Left ventricle myocardium superior (tissue), 1 donor: Measurements from ENCODE around the gene PGC. TPM values are rescaled to one million over a fixed set of nuclear protein-coding genes. Genes with fewer than 3 reads are reported as not detected.
"Not testable (repeated sequence)": the region's sequence is repeated elsewhere in the genome, so short reads cannot be mapped to it uniquely, and the experiment has no call there.

Experiments used
- ATAC-seq: fragments of 200-7000 bp; cut with Tn5 transposase; one replicate; pipeline ENCODE4 v1.9.1; 2020; ENCODE audit warnings: mild to moderate bottlenecking, moderate library complexity
- DNase-seq: peaks from one replicate; pipeline ENCODE4 v3.0.0-alpha.2; 2020
- intact Hi-C: fragments of 100-400 bp; cut with micrococcal nuclease; formaldehyde crosslinking; loops from one replicate; pipeline ENCODE4 v1.11.0; 2022
- total RNA-seq: library from RNA; stranded (reverse); fragmentation: NEBNext Ultra II Directional; extraction: Animal tissue kit (Norgen Biotek cat#: 25700); gene quantifications from one replicate; pipeline ENCODE4 v1.2.1, GENCODE V29; 2021
- donor health status: DM: no; HTN: yes; CAD: no; lungs with severe emphysema.

PGC gene
- total RNA-seq, 1 donor from 2014 or later, result not detected

DNA sequence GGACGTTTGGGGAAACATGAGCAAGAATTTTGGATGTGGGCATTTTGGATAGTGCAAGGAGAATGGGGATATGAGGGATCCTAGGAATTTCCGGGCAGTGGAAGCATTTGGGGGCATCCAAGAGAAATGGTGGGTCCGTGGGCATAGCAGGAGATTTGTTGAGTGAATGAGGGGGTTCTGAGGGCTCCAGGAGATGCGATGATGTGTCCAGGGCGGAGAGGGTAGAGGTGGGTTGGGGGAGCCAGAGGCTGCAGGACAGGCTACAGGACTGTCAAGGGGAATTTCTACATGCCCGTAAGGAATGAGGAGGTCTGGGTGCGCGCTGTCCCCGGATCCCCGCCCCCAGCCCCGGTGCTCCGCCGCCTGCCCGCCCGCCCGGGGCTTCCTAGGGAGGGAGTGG is 32.1 kb upstream of the PGC start:
- DNase-seq (no peak), ATAC-seq (no peak)
- intact Hi-C loops, result no loop called here

DNA sequence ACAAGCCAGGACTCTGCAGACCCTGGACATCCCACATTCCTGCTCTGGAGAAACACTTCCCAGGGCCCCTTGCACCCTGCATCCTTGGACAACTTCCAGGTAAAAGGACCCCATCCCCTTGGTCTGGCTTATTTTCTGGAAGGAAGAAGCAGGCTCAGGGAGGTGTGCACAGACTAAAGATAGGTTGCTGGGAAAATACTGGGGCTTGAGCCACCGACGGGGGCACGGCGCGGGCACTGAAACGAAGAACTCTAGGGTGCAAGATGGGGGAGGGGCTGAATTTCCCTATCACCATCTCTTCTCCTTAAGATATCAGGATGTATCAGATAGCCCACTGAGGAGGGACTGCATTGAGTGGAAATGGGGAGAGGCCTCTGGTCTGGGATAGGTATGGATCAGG is 31.7 kb upstream of the PGC start:
- intact Hi-C loops, result no loop called here
- ATAC-seq (no peak), DNase-seq (no peak)

DNA sequence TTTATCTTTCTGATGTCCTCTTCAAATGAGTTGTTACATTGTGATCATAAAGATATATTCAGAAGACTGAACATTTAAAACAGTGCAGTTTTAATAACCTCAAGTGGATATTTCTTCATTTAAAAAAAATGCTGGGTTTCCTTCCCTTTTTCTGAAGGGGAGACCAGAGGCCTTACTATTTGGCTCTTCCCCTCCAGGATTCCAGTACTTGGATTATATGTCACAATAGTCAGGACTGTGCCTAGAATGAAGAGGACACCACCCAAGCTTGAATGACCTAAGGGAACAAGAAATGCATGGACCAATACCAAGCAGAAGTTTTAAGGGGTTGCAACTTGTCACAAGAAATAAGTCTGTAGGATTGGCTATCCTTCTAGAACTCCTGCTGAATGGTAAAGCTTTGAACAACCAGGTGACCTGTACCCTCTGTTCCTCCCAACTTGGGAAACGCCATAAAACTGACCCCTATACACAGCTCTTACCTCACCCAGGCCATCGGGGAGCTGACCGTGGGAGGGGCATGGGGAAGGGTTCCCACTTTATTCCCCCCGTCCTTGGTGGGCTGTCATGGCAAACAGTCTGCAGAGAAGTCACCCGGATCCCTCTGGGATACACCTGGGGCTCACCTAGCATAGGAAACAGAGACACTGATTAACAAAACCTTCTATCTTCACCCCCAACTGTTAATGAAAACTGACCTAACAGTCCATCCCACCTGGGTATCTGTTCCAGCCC is 30.5 kb upstream of the PGC start:
- no peak for DNase-seq
- no peak for ATAC-seq
- intact Hi-C loops, result no loop called here

DNA sequence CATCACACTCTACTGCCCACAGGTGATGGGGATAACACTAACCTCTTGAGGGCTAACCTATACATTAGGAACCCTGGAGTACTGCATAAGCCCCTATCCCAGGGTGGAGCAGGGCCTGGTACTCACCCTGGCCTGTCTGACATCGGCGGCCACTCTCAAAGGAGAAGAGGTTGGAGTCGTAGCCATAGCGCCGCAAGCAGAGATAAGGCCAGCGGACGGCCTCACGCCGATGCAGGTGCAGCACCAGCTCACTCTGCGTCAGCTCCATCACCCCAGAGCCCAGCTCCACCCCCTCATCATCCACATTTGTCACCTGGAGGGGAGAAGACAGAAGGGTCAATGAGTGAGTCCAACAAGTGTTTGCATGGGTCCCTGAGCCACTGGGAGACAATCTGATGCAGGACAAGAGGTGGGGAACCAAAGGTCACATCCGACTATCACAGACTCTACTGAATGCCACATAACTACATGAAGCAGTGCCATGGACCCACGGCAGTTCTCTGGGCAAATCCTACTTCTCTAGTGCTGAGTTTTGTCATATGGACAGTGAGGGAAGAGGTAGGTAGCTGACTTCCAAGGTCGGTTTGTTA is 28.2 kb upstream of the PGC start:
- no peak for DNase-seq
- ATAC-seq, result no peak
- intact Hi-C loops, result no loop called here

DNA sequence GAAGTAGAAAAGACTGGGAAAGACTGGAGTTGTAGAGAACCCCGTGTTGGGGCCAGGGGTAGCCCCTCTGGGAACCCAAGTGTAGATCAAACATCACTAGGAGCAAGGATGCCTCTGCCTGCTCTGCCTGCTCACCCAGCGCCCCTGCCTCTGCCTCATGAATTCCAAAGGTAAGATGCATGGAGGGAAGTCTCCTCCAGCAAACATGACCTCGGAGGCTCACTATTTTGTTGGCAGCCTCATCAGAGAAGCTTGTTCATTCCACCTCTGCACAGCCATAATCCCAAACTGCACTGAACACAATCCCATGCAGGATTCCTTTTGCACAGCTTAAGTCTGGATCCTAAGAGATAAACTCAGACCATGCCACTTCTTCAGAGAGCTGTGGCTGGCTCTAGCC is 27.6 kb upstream of the PGC start:
- no peak for ATAC-seq
- intact Hi-C loops, result no loop called here
- DNase-seq, result no peak

DNA sequence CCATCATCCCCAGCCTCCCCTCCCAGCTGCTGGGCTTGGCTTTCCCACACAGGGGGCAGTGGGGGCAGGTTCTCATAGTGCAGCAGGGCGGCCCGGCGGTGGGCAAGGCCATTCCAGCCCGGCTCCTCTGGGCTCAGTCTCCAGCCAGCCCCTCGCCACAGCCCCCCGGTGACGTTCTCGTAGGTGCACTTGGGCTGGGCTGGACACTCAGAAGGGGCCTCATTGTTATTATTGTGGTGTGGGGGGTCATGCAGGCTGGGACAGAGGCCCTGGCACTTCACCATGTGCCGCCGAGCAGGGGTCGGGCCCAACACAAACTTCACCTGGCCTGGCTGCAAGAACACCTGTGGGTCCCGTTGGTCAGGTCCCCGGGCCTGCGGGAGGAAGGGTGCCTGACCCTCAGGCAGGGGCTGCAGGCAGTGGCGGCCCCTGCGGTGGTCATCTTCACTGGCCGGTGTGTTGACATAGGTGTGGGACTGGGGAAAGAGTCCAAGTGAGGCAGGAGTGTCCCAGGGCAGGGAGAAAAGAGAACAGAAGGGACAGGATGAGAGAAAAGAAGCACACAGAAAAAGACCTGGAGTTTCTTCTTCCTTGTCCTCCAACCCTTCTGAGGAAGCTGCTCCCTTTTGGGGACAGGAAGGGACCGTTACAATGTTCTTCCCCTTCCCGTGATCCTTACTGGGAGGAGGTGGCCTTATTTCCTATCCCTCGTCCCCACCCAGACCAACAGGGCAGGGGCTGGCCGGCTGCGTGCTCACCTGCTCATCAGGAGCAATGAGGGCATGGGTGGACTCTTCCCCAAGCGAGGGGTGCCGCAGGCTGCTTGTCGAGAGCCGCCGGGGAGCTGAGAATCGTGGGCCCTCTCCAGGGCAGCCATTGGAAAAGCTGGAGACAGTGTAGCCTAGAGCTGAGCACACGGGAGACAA is 24.1 kb upstream of the PGC start:
- ATAC-seq (no peak), DNase-seq (no peak)
- intact Hi-C loops, result no loop called here

DNA sequence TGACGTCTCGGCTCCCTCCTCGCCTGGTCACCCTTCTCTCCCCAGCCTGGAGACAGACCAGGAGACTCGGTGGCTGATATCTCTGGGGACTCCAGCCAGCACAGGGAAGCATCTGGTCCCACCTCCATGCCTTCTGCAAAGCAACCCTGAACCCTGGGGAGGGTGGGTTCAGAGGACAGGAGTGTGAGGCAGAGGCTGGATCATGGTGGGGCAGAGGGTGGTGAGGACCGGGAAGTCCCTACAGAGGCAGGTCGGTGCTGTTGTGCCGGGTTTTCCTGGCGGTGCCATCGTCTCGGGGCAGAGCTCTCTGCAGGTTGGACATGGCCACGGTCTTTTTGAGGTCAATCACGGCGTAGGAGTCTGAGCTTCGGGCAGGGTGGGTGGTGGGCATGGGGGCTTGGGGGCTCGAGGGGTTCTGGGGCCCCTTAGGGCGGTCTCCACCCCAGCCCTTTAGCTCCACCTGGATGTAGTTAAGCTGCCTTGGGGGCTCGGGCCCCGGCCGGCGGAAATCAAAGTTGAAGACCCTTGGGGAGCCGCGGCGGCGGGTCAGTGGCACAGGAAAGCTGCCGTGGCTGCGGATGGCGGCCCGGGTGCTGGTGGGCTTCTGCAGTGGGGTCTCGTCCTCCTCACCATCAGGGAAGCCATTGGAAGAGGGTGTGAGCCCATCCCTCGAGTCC is 23.3 kb upstream of the PGC start:
- ATAC-seq (no peak), DNase-seq (no peak)
- intact Hi-C loops, result no loop called here

DNA sequence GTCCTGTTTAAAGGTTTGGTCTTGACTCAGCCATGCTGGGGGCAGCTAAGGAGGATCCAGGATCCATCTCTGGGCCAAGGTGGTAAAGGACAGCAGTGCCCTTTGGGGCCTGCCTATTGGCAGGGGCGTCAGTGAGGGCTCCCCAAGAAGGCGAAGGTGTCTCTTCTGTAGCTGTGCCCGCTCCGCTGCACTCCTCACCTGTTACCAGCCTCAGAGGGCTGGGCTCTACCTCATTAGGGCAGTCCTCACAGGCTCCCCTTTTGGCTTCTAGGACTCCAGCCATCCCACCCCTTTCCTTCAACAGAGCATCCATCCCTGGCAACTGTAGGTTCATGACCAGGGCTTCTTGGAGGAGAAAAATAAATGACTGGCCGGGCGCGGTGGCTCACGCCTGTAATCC is 22.2 kb upstream of the PGC start:
- no peak for DNase-seq
- intact Hi-C loops, result no loop called here
- no peak for ATAC-seq

DNA sequence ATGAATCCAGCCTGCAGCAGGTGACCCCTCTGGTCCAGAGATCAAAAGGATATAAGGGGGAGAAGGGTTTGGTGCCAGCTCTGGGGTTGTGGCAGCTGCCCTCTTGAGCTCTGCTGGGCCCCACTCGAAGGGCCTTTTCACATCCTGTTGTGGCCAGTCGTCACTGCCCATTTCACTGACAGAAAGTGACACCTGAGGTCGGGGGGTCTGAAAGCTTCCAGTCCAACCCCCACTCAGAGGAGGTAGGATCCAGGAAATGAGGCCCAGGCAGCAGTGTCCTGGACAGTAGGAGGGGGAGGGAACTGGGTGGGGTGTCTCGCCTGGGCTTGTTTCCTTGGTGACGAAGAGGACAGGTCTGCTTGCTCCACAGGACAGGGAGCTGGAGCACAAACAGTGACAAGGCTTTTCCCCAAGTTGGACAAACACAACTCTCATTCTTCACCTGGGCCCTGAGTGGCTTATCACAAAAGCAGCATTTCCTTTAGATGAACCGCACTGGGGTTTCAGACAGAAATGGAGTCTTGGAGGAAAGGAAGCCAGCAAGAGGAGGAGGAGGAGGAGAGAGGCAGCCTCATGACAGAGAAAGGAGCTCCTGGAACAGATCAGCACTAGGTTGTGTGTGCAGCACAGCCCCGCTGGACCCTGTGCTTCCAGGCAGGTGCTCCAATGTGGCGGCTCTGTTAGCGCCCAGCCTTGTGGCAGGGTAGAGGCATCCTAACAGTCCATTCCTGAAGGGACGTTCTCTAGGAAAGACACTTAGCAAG is 21.5 kb upstream of the PGC start:
- DNase-seq (no peak), ATAC-seq (no peak)
- intact Hi-C loops, result no loop called here

DNA sequence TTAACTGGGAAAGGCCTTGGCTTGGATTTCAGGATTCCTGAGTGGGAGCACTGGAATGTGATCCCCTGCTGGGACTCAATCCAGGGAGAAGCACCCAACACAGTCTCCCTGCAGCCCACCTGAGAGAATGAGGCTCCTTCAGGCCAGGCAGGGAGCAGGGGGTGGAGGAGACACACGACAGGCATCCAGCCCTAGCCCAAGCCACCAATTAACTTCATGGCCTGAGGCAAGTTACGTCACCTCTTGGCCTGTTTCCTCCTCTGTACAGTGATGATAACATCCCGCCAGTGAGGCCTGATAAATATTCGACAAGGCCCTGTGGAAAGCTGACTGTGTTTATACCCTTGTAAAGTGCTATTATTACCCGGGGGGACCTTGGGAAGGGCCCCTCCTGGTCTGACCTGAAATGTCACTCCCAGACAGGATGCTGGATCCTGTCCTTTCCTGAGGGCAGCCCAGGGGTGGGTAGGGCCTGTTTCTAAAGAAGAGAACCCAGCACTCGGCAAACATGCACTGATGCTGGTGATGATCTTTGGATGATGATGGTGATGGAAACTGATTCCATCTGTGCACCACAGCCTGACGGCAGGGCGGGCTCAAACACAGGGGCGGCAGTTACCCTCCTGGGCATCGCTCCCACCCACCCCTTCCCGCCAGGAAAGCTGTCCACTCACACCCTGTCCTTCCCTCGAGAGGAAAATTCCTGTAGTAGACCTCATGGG is 20.1 kb upstream of the PGC start:
- intact Hi-C loops, result no loop called here
- ATAC-seq (peak; percentile 91), DNase-seq (no peak)

DNA sequence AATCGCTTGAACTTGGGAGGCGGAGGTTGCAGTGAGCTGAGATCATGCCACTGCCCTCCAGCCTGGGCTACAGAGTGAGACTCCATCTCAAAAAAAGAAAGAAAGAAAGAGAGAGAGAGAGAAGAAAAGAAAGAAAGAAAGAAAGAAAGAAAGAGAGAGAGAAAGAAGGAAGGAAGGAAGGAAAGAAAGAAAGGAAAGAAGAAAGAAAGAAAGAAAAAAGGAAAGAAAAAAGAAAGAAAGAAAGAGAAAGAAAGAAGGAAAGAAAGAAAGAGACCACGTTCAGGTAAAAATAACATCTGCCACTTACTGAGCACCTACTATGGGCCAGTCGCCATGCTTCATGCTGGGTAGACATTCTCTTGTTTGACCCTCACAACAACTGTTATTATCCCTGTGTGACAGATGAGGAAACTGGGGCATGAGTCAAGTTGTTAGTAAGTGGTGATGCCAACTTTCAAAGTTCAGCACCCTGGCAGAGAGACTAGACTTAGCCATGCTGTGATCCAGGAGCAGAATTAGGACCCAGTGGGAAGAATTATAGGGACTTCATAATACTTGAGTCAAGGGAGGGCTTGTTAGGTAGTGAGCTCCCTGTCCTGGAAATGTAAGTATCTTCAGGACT is 19.0 kb upstream of the PGC start:
- intact Hi-C loops, ATAC-seq, DNase-seq: not testable (repeated sequence)

DNA sequence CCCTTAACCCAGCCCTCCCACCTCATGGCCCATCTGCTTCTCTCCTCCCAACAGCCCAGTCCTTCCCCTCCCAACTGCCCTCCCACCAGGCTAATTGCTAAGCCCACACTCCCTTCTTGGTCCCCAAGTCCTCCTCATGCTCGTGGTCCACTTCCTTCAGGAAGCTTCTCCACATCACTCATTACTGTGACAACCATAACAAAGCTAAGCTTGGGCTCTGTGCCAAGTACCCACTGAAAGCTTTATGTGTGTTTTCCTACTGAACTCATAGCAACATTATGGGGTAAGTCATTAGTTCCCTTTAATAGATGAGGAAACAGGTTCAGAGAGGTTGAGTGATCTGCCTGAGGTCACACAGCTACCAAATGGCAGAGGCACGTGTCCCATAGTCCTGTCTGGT is 16.3 kb upstream of the PGC start:
- intact Hi-C loops, result no loop called here
- DNase-seq (no peak), ATAC-seq (no peak)

DNA sequence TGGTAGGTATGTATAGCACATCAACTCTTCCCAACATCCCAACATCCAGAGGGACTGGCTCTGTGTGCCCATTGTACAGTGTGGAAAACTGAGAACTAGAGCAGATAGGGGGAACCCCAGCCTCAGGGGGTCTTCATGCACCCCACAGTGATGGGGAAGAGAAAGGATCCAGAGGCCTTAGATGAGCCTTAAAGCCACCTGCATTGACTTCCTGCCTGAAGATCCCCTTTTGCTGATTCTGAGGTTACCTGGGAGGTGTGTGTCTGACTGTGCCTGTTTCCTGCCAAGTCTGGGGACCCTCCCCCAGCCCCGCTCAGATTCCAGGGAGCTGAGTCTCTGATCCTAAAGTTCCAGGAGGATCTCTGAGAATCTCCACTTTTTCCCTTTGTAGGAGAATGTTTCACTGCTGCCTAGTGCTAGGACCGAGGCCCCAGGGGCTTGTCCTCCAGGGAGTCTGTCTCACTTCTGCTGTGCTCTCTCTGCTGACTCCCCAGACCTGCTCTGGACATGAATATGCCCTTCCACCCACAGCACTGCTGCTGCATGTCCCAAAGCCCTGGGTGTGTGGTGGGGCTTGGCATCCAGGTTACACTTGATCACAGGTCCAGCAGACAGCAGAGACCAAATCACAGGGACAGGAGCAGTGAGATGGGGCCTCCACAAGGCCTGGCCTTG is 12.8 kb upstream of the PGC start:
- intact Hi-C loops, result no loop called here
- no peak for ATAC-seq
- DNase-seq, result no peak

DNA sequence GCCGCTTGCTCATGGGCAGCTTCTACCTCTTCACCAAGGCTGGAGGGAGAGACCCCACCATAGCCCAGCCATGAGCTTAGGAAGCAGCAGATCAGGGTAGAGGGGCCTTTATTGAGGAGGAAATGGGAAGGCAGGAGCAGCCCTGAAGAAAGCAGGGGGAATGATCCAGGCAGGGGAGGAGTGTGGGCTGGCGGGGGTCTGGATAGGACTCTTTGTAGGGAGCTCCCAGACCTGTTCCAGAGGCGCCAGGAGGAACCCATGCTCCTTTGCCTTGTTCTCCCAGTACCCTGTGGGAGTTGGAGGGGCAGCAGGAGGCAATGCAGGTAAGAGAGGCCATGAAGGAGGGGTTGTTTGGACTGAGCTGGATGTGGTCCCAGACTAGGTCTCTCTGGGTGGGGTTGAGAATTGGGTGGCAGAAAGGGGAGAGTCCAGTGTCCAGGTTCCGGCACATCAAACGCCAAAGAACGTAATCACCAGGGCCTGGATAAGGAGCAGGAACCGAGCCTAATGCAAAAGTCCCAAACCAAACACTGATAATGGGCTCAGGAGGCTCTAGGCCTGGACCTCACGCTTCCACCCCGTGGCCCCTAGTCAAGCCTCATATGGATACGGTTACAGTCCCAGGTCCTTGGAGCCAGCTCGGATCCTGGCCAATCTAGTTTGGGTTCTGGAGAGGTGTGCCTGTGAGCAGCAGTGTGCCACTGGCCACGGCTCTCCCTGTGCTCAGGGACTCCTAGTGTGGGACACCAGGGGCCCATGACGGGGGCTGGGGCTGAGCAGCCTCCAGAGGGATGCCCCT is 12.1 kb upstream of the PGC start:
- ATAC-seq, result no peak
- intact Hi-C loops, result no loop called here
- no peak for DNase-seq

DNA sequence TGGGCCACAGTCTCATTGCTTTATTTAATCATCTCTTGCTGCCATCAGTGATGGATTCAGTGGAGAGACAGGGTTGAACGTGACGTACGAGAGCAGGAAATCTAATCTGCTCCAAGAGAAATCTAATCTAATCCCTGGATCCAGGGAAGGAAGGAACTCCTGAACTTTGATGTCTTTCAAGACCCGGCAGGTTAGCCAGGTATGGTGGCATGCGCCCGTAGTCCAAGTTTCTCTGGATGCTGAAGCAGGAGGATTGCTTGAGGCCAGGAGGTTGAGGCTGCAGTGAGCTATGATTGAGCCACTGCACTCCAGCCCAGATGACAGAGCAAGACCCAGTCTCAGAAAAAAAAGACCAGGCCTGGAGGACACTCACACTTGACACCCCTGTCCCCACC is 11.4 kb upstream of the PGC start:
- no peak for DNase-seq
- no peak for ATAC-seq
- intact Hi-C loops, result no loop called here

DNA sequence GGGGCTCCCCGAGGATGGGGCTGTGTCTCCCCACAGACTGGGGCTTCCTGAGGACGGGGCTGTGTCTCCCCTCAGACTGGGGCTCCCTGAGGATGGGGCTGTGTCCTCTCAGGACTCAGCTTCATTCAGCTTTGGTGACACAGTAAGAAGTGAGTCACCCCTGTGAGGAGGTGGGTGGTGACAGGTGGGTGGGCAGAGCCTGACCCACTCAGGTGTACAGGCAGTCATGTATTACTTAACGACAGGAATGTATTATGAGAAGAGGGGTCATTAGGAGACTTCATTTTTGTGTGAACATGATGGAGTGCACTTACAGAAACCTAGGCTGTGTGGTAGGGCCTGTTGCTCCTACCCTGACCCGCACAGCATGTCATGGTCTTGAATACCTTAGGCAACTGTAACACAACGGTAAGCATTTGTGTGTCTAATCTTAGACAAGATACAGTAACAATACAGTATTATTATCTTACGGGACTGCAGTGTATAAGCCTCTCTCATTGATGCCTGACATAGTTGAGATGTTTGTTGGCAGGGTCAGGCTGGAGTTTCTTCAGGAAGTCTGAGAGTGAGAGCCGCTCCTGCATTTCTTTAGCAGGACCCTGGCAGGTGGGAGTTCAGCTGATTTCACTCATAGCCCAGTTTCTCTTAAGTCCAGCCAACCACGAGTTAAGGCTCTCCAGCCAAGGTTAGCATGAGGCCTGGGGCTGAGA is 10.9 kb upstream of the PGC start:
- intact Hi-C loops, result no loop called here
- DNase-seq (no peak), ATAC-seq (no peak)
